ENCODE measurements around the gene BMP6.

The BMP6 gene

GRCh38 chr6:7707787-7708186 lies 18.1 kb upstream of the BMP6 start:
- no peak for DNase-seq (ENCODE audit: low read depth)
- H3K4me3 ChIP-seq (replicated peaks; ENCODE audit: low read depth, low read length), result no peak overlapping the region
- no peak for TF ChIP-seq CTCF (IDR thresholded peaks at IDR 0.05; ENCODE audit: low read length, missing control alignments)

GRCh38 chr6:7719364-7719850 lies 6.5 kb upstream of the BMP6 start:
- no peak for TF ChIP-seq CTCF (IDR thresholded peaks at IDR 0.05; ENCODE audit: low read length, missing control alignments)
- H3K4me3 ChIP-seq (replicated peaks; ENCODE audit: low read depth, low read length), result no peak overlapping the region
- DNase-seq (ENCODE audit: low read depth), result no peak

GRCh38 chr6:7720346-7720745 lies 5.6 kb upstream of the BMP6 start:
- DNase-seq (ENCODE audit: low read depth), result no peak
- no peak for TF ChIP-seq CTCF (IDR thresholded peaks at IDR 0.05; ENCODE audit: low read length, missing control alignments)
- no peak overlapping the region for H3K4me3 ChIP-seq (replicated peaks; ENCODE audit: low read depth, low read length)

- peak; percentile 69 for DNase-seq (ENCODE audit: low read depth)
- TF ChIP-seq CTCF (IDR thresholded peaks at IDR 0.05; ENCODE audit: low read length, missing control alignments), result peak; percentile 49
Measured at GRCh38 chr6:7721649-7722048, 4.2 kb upstream of the BMP6 start.

GRCh38 chr6:7723041-7723447 lies 2.9 kb upstream of the BMP6 start:
- no peak overlapping the region for H3K4me3 ChIP-seq (replicated peaks; ENCODE audit: low read depth, low read length)
- peak; percentile 91 for DNase-seq (ENCODE audit: low read depth)
- TF ChIP-seq CTCF (IDR thresholded peaks at IDR 0.05; ENCODE audit: low read length, missing control alignments), result peak; percentile 52

More at GRCh38 chr6:7721649-7722048, 4.2 kb upstream of the BMP6 start:
- no peak overlapping the region for H3K4me3 ChIP-seq (replicated peaks; ENCODE audit: low read depth, low read length)

GRCh38 chr6:7723554-7723953 lies 2.3 kb upstream of the BMP6 start:
- no peak for DNase-seq (ENCODE audit: low read depth)
- TF ChIP-seq CTCF (IDR thresholded peaks at IDR 0.05; ENCODE audit: low read length, missing control alignments), result no peak
- no peak overlapping the region for H3K4me3 ChIP-seq (replicated peaks; ENCODE audit: low read depth, low read length)

- no peak for DNase-seq (ENCODE audit: low read depth)
- peak overlapping the region; percentile 86 for H3K4me3 ChIP-seq (replicated peaks; ENCODE audit: low read depth, low read length)
- no peak for TF ChIP-seq CTCF (IDR thresholded peaks at IDR 0.05; ENCODE audit: low read length, missing control alignments)
Measured at GRCh38 chr6:7725412-7725811, 487 bp upstream of the BMP6 start.

Measured in fibroblast of pulmonary artery (primary cell).